ENCODE data around the gene APP.

DNA sequence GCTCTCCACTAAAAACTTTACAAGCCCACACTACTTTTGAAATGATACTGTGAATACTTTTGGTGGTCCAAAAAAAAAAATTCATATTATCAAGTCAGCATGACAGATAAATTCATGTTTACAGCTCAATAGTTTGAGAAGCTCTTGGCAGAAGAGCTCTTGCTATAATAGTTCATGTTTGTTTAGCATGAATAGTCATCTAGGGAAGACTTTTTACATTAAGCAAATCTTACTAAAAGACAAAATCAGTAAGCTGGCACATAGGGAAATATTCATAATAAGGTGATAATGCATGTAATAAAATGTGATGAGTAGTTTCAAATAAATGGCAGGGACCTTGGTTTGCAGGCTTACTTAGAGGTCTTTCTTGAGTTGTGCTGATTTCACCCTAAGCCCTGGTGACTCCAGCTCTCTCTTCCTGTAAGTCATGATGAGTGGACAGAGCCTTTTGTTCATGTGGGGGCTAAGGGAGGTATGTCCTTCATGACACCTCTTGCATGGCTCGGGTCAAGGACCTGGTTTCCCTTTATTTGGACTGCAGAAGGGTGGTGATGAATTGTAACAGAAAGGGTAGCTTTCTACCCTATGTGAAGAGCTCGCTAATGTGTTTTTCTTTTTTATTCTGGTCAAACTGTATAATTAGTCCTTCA lies 269.1 kb downstream of the APP start:
- TF ChIP-seq, protein P1, sequence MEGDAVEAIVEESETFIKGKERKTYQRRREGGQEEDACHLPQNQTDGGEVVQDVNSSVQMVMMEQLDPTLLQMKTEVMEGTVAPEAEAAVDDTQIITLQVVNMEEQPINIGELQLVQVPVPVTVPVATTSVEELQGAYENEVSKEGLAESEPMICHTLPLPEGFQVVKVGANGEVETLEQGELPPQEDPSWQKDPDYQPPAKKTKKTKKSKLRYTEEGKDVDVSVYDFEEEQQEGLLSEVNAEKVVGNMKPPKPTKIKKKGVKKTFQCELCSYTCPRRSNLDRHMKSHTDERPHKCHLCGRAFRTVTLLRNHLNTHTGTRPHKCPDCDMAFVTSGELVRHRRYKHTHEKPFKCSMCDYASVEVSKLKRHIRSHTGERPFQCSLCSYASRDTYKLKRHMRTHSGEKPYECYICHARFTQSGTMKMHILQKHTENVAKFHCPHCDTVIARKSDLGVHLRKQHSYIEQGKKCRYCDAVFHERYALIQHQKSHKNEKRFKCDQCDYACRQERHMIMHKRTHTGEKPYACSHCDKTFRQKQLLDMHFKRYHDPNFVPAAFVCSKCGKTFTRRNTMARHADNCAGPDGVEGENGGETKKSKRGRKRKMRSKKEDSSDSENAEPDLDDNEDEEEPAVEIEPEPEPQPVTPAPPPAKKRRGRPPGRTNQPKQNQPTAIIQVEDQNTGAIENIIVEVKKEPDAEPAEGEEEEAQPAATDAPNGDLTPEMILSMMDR (conservative IDR thresholded peaks at IDR 0.05), result no peak
- no peak for TF ChIP-seq EZH2 (IDR thresholded peaks at IDR 0.05; ENCODE audit: low read depth)

Measured in PC-9 (cell line).